NCI-H1436 (cell line): Measurements from ENCODE around the gene CYP19A1.

Source experiments
- DNase-seq: peaks from one replicate; lab custom pipeline; 2025; lab: John Stamatoyannopoulos, UW

The CYP19A1 gene

GRCh38 chr15:51325167-51325566 lies 13.2 kb downstream of the CYP19A1 start:
- no peak for DNase-seq

GRCh38 chr15:51323749-51324148 lies 14.6 kb downstream of the CYP19A1 start:
- DNase-seq = no peak

- DNase-seq = no peak
These were observed 15.6 kb downstream of the CYP19A1 start for GRCh38 chr15:51322621-51323296.

GRCh38 chr15:51321316-51321715 lies 17.1 kb downstream of the CYP19A1 start:
- DNase-seq = no peak

- DNase-seq = no peak
These were observed 17.6 kb downstream of the CYP19A1 start for GRCh38 chr15:51320843-51321242.

- no peak for DNase-seq
These were observed 18.9 kb downstream of the CYP19A1 start for GRCh38 chr15:51319539-51319938.

- DNase-seq = no peak
These were observed 19.8 kb downstream of the CYP19A1 start for GRCh38 chr15:51318382-51319150.

GRCh38 chr15:51316636-51317035 lies 21.8 kb downstream of the CYP19A1 start:
- no peak for DNase-seq

GRCh38 chr15:51315726-51316125 lies 22.7 kb downstream of the CYP19A1 start:
- no peak for DNase-seq

GRCh38 chr15:51314391-51315337 lies 23.7 kb downstream of the CYP19A1 start:
- no peak for DNase-seq

GRCh38 chr15:51313644-51314280 lies 24.6 kb downstream of the CYP19A1 start:
- DNase-seq = no peak

GRCh38 chr15:51313074-51313393 lies 25.4 kb downstream of the CYP19A1 start:
- no peak for DNase-seq

GRCh38 chr15:51312166-51313073 lies 26.0 kb downstream of the CYP19A1 start:
- no peak for DNase-seq

- no peak for DNase-seq
These were observed 26.9 kb downstream of the CYP19A1 start for GRCh38 chr15:51311510-51311909.

GRCh38 chr15:51310064-51310463 lies 28.3 kb downstream of the CYP19A1 start:
- no peak for DNase-seq

GRCh38 chr15:51307811-51308210 lies 30.6 kb downstream of the CYP19A1 start:
- no peak for DNase-seq

GRCh38 chr15:51307325-51307724 lies 31.1 kb downstream of the CYP19A1 start:
- DNase-seq = no peak

- DNase-seq = no peak
These were observed 34.9 kb downstream of the CYP19A1 start for GRCh38 chr15:51303462-51303980.

- no peak for DNase-seq
These were observed 35.9 kb downstream of the CYP19A1 start for GRCh38 chr15:51302480-51302879.

GRCh38 chr15:51299187-51300015 lies 39.0 kb downstream of the CYP19A1 start:
- no peak for DNase-seq
